SJSA1 (cell line): Measurements from ENCODE around the gene DNASE1L3. TPM values are rescaled to one million over a fixed set of nuclear protein-coding genes. Genes with fewer than 3 reads are reported as not detected.

Experiments
- DNase-seq, 2 experiments: peaks; one replicate each; pipeline ENCODE4 v3.0.0-alpha.2; 2015 to 2020; ENCODE audit warnings: low spot score in 2 of 2, low read depth in 1 of 2
- H3K27ac ChIP-seq: fragments of 250-450 bp; sonication (Bioruptor Pico); 2 replicates; pipeline ENCODE4 v1.5.1; 2020; ENCODE audit warnings: mild to moderate bottlenecking, moderate library complexity
- H3K27me3 ChIP-seq: fragments of 250-450 bp; sonication (Bioruptor Pico); replicated peaks from 2 replicates; pipeline ENCODE4 v1.5.1; 2020; ENCODE audit warnings: mild to moderate bottlenecking, moderate library complexity
- H3K36me3 ChIP-seq: fragments of 250-450 bp; sonication (Bioruptor Pico); 2 replicates; pipeline ENCODE4 v1.5.1; 2020; ENCODE audit warnings: mild to moderate bottlenecking
- H3K4me1 ChIP-seq: fragments of 250-450 bp; sonication (Bioruptor Pico); replicated peaks from 2 replicates; pipeline ENCODE4 v1.6.1; 2021; ENCODE audit warnings: mild to moderate bottlenecking
- H3K4me3 ChIP-seq: fragments of 250-450 bp; sonication (Bioruptor Pico); 2 replicates; pipeline ENCODE4 v1.5.1; 2020; ENCODE audit warnings: mild to moderate bottlenecking
- H3K9me3 ChIP-seq: fragments of 250-450 bp; sonication (Bioruptor Pico); replicated peaks from 2 replicates; pipeline ENCODE4 v1.5.1; 2020; ENCODE audit warnings: mild to moderate bottlenecking
- total RNA-seq: library from RNA; depleted of rRNA; stranded (reverse); fragments of >200 nt; shearing (Covaris generic); gene quantifications from 2 replicates; pipeline ENCODE4 v1.2.3, GENCODE V29; 2014

DNASE1L3 gene
- total RNA-seq, 1 experiment from 2014 or later = not detected

DNA sequence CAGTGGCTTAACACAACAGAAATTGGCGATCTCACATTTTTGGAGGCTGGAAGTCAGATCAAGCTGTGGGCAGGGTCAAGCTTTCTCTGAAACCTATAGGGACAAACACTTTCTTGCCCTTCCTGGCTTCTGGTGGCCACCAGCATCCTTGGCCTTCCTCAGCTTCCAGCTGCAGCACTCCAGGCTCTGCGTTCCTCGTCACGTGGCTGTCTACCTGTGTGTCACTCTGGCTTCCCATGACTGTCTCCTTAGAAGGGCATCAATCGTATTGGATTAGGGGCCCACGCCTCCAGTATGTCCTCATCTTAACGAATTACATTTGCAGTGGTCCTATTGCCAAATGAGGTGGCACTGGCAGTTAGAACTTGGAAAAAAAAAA is 25.8 kb downstream of the DNASE1L3 start:
- Histone ChIP-seq H3K36me3 (no peaks in the 10 kb centered on the region), H3K4me3 (no peak overlapping the region), H3K27me3 (no peaks in the 10 kb centered on the region), H3K27ac (no peak overlapping the region), H3K9me3 (no peaks in the 10 kb centered on the region), H3K4me1 (peaks cover 12% of the 10 kb centered on the region)
- DNase-seq = no peak

DNA sequence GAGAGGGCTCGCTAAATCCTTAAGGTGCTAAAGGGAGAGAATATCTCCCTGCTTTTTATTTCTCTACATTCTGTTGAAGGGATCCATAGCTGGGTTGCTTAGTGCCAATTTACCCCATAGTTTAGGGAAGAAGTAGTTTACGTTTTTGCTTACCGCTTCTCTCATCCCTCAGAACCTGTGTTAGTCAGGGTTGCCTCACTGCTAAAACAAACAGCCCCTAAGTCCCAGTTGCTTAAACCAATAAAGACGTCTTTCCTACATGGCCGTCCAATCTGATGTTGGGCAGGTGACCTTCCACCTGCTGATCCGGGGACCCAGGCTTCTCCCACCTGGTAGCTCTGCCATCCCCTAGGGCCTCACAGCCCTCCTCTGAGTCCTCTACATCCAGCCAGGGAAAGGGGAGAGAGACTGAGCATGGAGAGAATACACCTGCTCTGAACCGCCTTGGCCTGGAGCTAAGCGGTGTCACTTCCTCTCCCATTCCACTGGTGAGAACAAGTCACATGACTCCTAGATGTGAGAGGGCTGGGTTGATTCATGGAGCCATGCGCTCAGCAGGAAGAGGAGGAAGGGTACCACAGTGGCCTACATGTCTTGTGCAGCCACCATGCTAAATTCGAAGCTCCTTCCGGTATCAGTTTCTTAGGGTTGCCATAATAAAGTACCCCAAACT is 26.3 kb downstream of the DNASE1L3 start:
- Histone ChIP-seq H3K9me3 (no peaks in the 10 kb centered on the region), H3K4me3 (no peak overlapping the region), H3K27me3 (no peaks in the 10 kb centered on the region), H3K27ac (no peak overlapping the region), H3K4me1 (peaks cover 17% of the 10 kb centered on the region), H3K36me3 (no peaks in the 10 kb centered on the region)
- DNase-seq = no peak

DNA sequence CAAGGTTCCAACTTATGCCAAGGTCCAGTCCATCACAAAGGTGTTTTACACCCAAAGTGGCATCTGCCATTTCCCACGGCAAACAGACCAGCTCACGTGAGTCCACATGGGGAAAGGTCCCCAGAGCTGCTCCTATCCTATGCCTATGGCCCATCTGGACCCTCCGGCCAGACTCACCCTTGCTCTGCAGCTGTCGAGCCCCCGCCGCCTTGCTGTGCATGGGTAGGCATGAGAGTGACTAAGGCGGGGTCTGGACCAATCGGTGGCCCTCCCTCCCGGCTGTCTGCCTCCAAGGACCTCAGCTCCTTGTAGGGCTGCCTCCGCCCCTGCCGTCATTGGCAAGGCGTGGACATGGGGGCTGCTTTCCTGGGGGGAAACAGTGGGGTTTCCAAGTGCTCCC is 26.9 kb downstream of the DNASE1L3 start:
- no peak overlapping the region for H3K27ac ChIP-seq
- H3K27me3 ChIP-seq = no peaks in the 10 kb centered on the region
- DNase-seq = no peak
- H3K4me1 ChIP-seq = peaks cover 23% of the 10 kb centered on the region
- no peaks in the 10 kb centered on the region for H3K36me3 ChIP-seq
- no peak overlapping the region for H3K4me3 ChIP-seq
- H3K9me3 ChIP-seq = no peaks in the 10 kb centered on the region

DNA sequence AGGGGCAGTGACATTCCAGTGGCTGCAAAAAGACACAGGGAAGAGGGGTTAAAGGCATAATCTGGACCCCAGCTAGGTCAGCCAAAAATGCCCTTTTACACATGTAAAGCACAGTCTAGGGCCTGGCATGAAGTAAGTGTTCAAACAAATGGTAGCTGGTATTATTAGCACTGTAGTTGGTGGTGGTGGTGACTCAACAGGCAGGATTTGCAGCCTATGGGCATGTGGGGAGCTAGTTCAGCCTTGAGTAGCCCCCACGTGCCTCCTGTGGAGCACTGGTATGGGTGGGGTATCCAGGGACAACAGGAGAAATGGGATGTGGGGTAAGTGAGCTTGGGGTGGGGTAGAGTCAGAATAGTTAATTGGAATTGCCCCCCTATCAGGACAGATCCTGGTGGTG is 27.6 kb downstream of the DNASE1L3 start:
- no peak for DNase-seq

DNA sequence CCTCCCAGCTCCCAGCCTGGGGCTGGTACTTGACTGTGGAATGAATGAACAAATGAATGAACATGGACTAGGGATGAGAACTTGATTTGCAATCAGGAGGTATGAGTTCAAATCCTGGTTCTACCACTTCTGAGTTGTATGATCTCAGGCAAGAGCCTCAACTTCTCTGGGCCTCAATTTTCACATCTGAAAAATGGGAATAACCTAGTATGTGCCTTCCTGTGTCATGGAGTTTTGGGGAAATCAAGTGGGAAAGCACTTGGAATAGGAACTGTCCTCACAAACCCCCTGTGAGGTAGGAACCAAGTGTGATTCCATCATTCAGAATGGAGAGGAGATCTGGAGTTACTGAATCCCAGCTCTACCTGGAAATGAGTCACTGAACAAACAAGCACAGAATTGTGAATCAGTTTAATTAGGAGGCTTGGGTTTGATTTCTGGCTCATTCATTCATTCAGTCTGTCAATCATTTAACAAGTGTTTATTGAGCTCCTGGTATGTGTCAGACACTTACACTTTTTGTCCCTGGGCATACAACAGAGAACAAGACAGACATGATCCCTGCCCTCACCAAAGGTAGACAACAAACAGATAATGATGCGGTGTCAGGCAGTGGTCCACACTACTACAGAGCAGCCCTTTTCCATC is 29.7 kb downstream of the DNASE1L3 start:
- Histone ChIP-seq H3K4me1 (peaks cover 41% of the 10 kb centered on the region), H3K27ac (no peak overlapping the region), H3K4me3 (no peak overlapping the region), H3K36me3 (no peaks in the 10 kb centered on the region), H3K9me3 (no peaks in the 10 kb centered on the region), H3K27me3 (no peaks in the 10 kb centered on the region)
- no peak for DNase-seq

More for the DNA sequence above, 27.6 kb downstream of the DNASE1L3 start:
- Histone ChIP-seq H3K9me3 (no peaks in the 10 kb centered on the region), H3K4me3 (no peak overlapping the region), H3K4me1 (peaks cover 23% of the 10 kb centered on the region), H3K27me3 (no peaks in the 10 kb centered on the region), H3K36me3 (no peaks in the 10 kb centered on the region), H3K27ac (no peak overlapping the region)

DNA sequence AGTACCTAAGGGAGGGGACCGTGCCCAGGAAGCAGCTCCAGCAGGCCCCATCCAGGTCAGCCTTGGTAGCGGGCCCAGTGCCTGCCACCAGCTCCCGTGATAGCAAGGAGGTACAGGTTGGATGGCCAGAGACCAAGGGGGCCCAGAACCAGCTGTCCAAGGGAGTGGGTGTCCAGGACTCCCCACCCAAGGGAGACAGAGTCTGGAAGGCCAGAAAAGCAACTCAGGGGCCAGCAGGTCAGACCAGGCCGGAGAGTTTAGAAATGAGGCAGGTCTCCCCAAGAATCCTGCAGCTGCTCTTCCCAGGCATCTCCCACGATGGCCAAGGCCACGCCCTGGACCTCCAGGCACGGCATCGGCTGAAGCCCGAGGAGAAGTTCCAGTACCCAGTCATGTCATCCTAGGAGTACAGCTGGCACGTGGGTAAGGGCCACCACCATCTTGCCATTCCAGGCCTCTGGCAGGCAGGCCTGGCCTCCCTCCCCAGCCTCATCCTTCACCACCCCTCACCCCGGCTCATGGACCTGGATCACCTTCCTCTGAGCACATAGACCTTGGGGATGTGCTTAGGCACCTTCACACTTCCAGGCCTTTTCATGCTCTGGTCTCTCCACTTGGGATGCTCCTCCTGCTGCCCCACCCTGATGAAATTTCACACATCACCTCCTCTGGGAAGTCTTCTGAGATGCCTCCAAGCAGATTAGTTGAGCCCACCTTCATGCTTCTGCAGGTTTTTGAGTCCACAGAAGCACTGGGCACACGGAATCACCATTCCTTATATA is 30.5 kb downstream of the DNASE1L3 start:
- no peaks in the 10 kb centered on the region for H3K27me3 ChIP-seq
- H3K9me3 ChIP-seq = no peaks in the 10 kb centered on the region
- H3K36me3 ChIP-seq = no peaks in the 10 kb centered on the region
- H3K4me3 ChIP-seq = no peak overlapping the region
- DNase-seq = no peak
- H3K27ac ChIP-seq = no peak overlapping the region
- peaks cover 49% of the 10 kb centered on the region for H3K4me1 ChIP-seq

DNA sequence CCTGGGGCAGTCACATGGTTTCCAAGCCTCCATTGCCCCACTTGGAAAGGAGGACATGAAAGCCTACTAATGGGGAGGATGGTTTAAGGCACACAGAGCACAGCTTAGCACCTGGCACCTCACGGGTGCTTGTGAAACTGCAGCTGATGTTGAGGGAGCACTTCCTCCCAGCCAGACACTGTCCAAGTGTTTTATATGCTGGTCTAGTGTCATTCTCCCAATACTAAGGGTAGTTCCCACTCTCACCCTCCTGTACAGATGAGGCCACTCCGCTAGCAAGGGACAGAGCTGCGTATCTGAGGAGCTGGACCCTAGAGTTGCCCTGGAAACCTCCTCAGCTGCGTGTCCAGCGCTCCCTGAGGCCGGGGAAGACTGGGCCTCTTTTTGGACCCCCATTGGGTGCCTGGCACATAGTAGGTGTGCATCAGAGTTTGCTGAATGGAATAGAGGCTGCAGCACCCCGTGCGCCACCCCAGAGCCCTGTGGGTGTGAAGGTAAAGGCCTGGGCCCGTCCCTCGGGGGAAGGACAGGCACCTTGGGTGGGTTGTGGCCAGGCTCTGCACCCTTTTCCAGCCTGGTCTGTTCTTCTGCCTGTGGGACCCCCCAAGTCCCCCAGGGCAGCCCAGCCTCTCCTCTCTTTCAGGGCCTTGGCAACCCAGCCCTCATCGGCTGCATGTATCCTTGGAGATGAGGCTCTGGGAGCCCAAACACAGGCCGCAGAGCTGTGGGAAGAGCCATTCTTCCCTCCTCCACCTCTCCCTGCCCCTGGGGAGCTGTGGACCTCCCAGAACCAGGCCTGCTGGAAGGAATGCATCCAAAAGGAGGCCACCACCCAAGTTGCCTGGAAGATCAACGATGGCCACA is 31.3 kb downstream of the DNASE1L3 start:
- Histone ChIP-seq H3K9me3 (no peaks in the 10 kb centered on the region), H3K27ac (0 out of 2 replicates have a peak overlapping the region, but pooled peaks have one; percentile 11), H3K4me1 (peaks cover 57% of the 10 kb centered on the region), H3K27me3 (no peaks in the 10 kb centered on the region), H3K36me3 (no peaks in the 10 kb centered on the region), H3K4me3 (no peak overlapping the region)
- DNase-seq = peak; percentile 63 to 80

DNA sequence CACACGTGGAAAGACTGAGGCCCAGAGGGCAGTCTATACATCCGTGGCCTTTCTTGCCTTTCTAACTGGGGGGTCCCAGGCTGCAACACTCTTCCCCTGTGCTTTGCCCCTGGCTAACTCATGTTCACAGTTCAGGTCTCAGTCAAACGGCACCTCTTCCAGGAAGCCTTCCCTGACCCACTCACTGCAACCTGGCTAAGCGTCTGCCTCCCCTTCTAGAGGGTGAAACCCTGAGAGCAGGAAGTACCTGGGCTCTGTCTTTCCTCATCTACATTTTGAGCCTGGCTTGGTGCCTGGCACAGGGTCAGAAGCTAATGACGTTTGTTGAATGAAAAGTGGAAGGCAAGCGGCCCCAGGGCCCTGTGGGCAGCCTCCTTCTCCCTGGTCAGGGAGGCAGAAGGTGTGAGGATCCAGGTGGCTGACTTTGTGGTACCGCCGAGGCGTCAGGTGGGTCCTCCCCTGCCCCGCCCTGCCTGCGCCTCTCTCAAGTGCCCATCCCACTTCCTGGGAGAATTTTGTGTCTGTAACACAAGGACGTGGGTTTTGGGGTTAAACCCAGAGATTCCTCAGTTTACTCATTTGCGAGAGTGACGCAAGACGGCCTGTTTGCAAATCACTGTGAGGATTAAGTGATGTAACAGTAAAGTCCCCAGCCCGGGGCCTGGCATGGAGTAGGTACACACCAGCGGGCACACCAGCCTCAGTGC is 32.1 kb downstream of the DNASE1L3 start:
- Histone ChIP-seq H3K36me3 (no peaks in the 10 kb centered on the region), H3K27ac (no peak overlapping the region), H3K27me3 (no peaks in the 10 kb centered on the region), H3K4me3 (no peak overlapping the region), H3K9me3 (no peaks in the 10 kb centered on the region), H3K4me1 (peaks cover 65% of the 10 kb centered on the region)
- no peak for DNase-seq

DNA sequence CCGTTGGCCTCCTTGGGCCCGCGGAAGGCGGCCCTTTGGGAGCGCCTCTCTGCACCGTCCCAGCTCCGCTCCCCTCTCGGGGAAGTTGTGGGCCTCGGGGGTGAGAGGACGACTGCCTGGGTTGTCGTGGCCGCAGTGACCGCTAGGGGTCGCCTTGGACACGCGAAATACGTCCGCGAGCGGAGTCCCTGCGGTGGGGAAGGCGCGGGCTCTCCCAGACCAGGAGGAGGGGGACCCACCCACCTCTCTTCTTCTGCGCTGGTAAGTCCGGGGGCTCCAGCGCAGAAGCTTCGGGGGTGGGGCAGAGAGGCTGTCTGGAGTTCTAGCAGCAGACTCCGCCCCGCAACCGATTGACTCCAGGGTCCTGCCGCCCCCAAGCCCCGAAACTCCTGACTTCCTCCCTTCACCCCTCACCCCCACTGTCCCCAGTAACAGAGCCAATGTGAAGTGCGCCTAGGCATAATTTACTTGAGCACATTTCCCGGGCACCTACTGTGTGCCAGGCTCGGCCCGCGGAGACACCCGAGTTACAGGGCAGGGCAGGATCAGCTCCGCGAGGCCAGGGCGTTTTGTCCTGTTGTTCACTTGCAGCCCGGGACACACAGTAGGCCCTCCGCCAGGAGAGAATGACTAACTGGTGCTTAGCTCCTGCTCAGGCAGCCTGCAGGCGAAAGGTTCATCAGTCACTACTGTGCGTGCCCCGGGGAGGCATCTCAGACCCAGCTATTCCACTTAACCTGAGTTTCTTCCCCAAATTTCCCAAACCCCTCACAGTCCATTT is 32.8 kb downstream of the DNASE1L3 start:
- H3K4me1 ChIP-seq = peaks cover 71% of the 10 kb centered on the region
- no peaks in the 10 kb centered on the region for H3K27me3 ChIP-seq
- no peaks in the 10 kb centered on the region for H3K9me3 ChIP-seq
- no peak overlapping the region for H3K4me3 ChIP-seq
- H3K27ac ChIP-seq = no peak overlapping the region
- peak; percentile 67 to 87 for DNase-seq
- H3K36me3 ChIP-seq = peaks cover 5% of the 10 kb centered on the region; the same call in 1 of the 2 replicates

DNA sequence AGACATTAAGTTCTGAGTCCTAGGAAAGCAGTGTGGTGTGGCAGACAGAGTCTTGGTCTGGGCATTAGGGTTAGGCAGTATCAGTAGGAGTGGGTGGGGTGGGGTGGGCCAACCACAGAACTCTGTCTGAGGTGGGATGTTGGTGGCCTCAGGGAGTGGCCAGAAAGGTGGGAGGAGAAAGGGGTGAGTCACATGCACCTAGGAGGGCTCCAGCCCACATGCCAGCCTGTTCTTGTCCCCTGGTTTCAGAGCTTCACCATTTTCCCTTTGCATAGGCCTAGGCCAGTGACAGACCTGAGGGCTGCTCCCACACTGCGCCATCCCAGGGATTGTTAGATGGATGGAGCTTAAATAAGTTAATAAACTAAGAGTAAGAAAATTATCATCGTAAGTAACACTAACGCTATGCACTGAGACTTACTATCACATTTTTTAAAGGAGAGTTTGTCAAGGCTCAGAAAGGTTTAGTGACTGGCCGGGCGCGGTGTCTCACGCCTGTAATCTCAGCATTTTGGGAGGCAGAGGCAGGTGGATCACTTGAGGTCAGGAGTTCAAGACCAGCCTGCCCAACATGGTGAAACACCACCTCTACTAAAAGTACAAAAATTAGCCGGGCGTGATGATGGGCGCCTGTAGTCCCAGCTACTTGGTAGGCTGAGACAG is 33.8 kb downstream of the DNASE1L3 start:
- no peaks in the 10 kb centered on the region for H3K27me3 ChIP-seq
- peaks cover 71% of the 10 kb centered on the region for H3K4me1 ChIP-seq
- H3K36me3 ChIP-seq = peaks cover 9% of the 10 kb centered on the region
- DNase-seq = no peak
- no peak overlapping the region for H3K4me3 ChIP-seq
- no peaks in the 10 kb centered on the region for H3K9me3 ChIP-seq
- no peak overlapping the region for H3K27ac ChIP-seq

DNA sequence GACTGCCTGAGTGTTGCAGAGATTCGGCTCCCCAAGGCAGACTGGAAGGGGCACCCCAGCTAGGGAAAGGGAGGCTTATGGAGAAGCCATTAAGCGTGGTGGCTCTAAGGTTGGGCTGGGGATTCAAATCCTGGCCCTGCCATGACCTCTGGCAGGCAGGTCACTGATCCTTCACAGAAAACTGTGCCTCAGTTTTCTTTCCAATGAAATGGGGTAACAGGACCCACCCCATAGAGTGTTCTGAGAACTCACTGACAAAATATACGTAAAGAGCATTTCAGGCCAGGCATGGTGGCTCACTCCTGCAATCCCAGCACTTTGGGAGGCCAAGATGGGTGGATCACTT is 34.6 kb downstream of the DNASE1L3 start:
- H3K27me3 ChIP-seq = no peaks in the 10 kb centered on the region
- H3K27ac ChIP-seq = no peak overlapping the region
- no peaks in the 10 kb centered on the region for H3K9me3 ChIP-seq
- DNase-seq = no peak
- H3K4me3 ChIP-seq = no peak overlapping the region
- peaks cover 71% of the 10 kb centered on the region for H3K4me1 ChIP-seq
- H3K36me3 ChIP-seq = peaks cover 17% of the 10 kb centered on the region
